PFSK-1 (cell line): ENCODE results near the gene ST6GALNAC3.

Experiments used
- FOXP2 ChIP-seq: optimal IDR thresholded peaks from 2 replicates; pipeline ENCODE3; 2011; ENCODE audit warnings: borderline replicate concordance, control low read depth, inconsistent platforms; ENCODE audit not compliant: insufficient read depth; ENCODE audit errors: extremely low read length, extremely low read depth
- POLR2AphosphoS5 ChIP-seq: IDR thresholded peaks from 2 replicates; pipeline ENCODE4 v1.6.1; 2012; ENCODE audit warnings: low read depth, mild to moderate bottlenecking, control low read depth, low read length, moderate library complexity
- SIN3A ChIP-seq: IDR thresholded peaks from 2 replicates; pipeline ENCODE4 v1.6.1; 2012; ENCODE audit warnings: mild to moderate bottlenecking, low read length, moderate library complexity, borderline replicate concordance; ENCODE audit not compliant: insufficient read depth

DNA sequence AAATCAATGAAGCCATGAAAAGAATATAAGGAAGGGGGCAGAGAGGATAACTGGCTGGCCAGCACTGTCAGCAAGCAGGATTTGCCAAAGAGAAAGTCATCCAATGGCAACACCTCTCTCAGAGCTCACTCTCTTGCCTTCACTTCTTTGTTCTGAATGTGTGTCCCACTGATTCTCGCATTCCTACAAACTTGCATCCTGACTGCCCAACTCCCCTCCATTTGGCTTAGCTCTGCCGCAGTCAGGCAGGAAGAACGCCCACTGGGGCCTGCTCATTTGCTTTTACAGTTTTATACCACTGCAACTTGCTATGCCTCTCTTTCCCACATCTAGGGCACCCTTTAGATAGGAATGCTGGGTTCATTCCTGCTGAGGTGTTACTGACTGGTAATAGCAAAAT is 428.6 kb downstream of the ST6GALNAC3 start:
- TF ChIP-seq SIN3A (no peak), FOXP2 (no peak), POLR2AphosphoS5 (no peak)
